Neural cell (in vitro differentiated cells): ENCODE measurements around the gene OR52N4.

Experiments
- EZH2 ChIP-seq: fragments of 200-600, 300-800 bp; shearing (Covaris generic), sonication (generic); IDR thresholded peaks from 2 replicates; pipeline ENCODE4 v1.6.1; 2014; ENCODE audit warnings: antibody characterized with exemption, low read length, borderline replicate concordance, mild to moderate bottlenecking; ENCODE audit not compliant: insufficient read depth, poor library complexity, severe bottlenecking
- POLR2AphosphoS5 ChIP-seq: IDR thresholded peaks from 2 replicates; pipeline ENCODE4 v1.6.1; 2012
- SMC3 ChIP-seq: fragments of 450-650 bp; conservative IDR thresholded peaks from 2 replicates; pipeline ENCODE4 v1.6.1; 2014; ENCODE audit warnings: antibody characterized with exemption, mild to moderate bottlenecking, moderate library complexity; ENCODE audit not compliant: poor library complexity
- TAF1 ChIP-seq: IDR thresholded peaks from 2 replicates; pipeline ENCODE4 v1.6.1; 2012; ENCODE audit warnings: low read depth
- TF ChIP-seq, protein P1 (sequence below): fragments of 450-650 bp; IDR thresholded peaks from 2 replicates; pipeline ENCODE4 v1.5.1; 2014; ENCODE audit warnings: antibody characterized with exemption, mild to moderate bottlenecking, moderate library complexity; ENCODE audit not compliant: poor library complexity, severe bottlenecking

DNA sequence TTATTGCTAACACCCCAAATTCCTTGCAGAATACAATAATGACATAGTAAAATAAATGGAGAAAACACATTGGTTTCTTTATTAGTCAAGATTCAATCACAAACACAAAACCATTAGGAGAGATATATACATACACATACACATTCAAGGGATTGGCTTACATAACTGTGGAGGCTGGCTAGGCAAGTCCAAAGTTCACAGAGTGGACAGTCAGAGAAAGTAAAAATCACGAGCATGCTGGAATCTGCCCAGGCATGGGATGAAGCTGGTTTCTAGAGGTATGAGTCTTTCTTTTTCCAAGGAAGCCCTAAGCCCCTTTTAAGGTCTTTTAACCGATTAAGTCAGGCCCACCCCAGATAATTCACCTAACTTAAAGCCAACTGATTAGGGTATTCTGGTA is 31.4 kb upstream of the OR52N4 start:
- TF ChIP-seq EZH2 (no peak), TAF1 (no peak), POLR2AphosphoS5 (no peak), SMC3 (no peak)
- TF ChIP-seq, protein P1, sequence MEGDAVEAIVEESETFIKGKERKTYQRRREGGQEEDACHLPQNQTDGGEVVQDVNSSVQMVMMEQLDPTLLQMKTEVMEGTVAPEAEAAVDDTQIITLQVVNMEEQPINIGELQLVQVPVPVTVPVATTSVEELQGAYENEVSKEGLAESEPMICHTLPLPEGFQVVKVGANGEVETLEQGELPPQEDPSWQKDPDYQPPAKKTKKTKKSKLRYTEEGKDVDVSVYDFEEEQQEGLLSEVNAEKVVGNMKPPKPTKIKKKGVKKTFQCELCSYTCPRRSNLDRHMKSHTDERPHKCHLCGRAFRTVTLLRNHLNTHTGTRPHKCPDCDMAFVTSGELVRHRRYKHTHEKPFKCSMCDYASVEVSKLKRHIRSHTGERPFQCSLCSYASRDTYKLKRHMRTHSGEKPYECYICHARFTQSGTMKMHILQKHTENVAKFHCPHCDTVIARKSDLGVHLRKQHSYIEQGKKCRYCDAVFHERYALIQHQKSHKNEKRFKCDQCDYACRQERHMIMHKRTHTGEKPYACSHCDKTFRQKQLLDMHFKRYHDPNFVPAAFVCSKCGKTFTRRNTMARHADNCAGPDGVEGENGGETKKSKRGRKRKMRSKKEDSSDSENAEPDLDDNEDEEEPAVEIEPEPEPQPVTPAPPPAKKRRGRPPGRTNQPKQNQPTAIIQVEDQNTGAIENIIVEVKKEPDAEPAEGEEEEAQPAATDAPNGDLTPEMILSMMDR, result no peak
